ENCODE results near the gene PCBP3.

GRCh38 chr21:45926281-45926680, 282.8 kb downstream of the PCBP3 start:
- TF ChIP-seq GABPA (IDR thresholded peaks at IDR 0.05; ENCODE audit: low read depth) (no peak), SPI1 (IDR thresholded peaks at IDR 0.05; ENCODE audit: borderline replicate concordance, low read depth) (no peak), REST (IDR thresholded peaks at IDR 0.05; ENCODE audit: insufficient replicate concordance, low read depth) (no peak), POLR2AphosphoS5 (IDR thresholded peaks at IDR 0.05; ENCODE audit: low read depth) (no peak)
- TF ChIP-seq, protein P1, sequence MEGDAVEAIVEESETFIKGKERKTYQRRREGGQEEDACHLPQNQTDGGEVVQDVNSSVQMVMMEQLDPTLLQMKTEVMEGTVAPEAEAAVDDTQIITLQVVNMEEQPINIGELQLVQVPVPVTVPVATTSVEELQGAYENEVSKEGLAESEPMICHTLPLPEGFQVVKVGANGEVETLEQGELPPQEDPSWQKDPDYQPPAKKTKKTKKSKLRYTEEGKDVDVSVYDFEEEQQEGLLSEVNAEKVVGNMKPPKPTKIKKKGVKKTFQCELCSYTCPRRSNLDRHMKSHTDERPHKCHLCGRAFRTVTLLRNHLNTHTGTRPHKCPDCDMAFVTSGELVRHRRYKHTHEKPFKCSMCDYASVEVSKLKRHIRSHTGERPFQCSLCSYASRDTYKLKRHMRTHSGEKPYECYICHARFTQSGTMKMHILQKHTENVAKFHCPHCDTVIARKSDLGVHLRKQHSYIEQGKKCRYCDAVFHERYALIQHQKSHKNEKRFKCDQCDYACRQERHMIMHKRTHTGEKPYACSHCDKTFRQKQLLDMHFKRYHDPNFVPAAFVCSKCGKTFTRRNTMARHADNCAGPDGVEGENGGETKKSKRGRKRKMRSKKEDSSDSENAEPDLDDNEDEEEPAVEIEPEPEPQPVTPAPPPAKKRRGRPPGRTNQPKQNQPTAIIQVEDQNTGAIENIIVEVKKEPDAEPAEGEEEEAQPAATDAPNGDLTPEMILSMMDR (IDR thresholded peaks at IDR 0.05; ENCODE audit: insufficient read depth, low read length): no peak
